CD8-positive, alpha-beta memory T cell (primary cell): ENCODE results near the gene WNT9B. TPM values are rescaled to one million over a fixed set of nuclear protein-coding genes. Genes with fewer than 3 reads are reported as not detected.

Source experiments
- CTCF ChIA-PET: fragments of 350-600 bp; sonication (Branson Sonifier 250); formaldehyde crosslinking; loops from one replicate; lab custom pipeline; 2021; ENCODE audit warnings: antibody characterized with exemption; lab: Charles Lee
- POLR2A ChIA-PET: fragments of 350-600 bp; sonication (Branson Sonifier 250); formaldehyde crosslinking; loops from one replicate; lab custom pipeline; 2021; ENCODE audit warnings: antibody characterized with exemption; lab: Charles Lee
- DNase-seq, 5 donors: peaks; one replicate each; pipeline versions ENCODE4 v3.0.0 to v3.0.0-alpha.2; 2020 to 2022; ENCODE audit warnings: mixed read lengths in 1 of 5
- H3K27ac ChIP-seq: one replicate; pipeline ENCODE4 v1.7.0; 2013; ENCODE audit warnings: low read depth, mild to moderate bottlenecking, low read length, moderate library complexity
- H3K27me3 ChIP-seq: 2 replicates; pipeline ENCODE4 v1.7.0; 2013; ENCODE audit warnings: low read length, mild to moderate bottlenecking; ENCODE audit not compliant: insufficient read depth, poor library complexity, severe bottlenecking
- H3K36me3 ChIP-seq: 2 replicates; pipeline ENCODE4 v1.7.0; 2013; ENCODE audit warnings: mild to moderate bottlenecking, low read length, moderate library complexity; ENCODE audit not compliant: insufficient read depth
- H3K4me1 ChIP-seq: 2 replicates; pipeline ENCODE4 v1.7.0; 2013; ENCODE audit warnings: mild to moderate bottlenecking, low read length, moderate library complexity; ENCODE audit not compliant: insufficient read depth
- H3K4me3 ChIP-seq: 2 replicates; pipeline ENCODE4 v1.7.0; 2013; ENCODE audit warnings: mild to moderate bottlenecking, low read length
- H3K9me3 ChIP-seq: 2 replicates; pipeline ENCODE4 v1.7.0; 2013; ENCODE audit warnings: mild to moderate bottlenecking, low read length
- H3K27ac Mint-ChIP-seq, 8 donors: one replicate each; pipeline ENCODE4 v1.8.0; 2020 to 2021; ENCODE audit warnings: mixed read lengths in 8 of 8, mild to moderate bottlenecking in 6 of 8, inconsistent platforms in 3 of 8, moderate library complexity in 3 of 8
- H3K27me3 Mint-ChIP-seq, 2 donors: one replicate each; pipeline ENCODE4 v1.8.0; 2020 to 2021; ENCODE audit warnings: mixed read lengths in 2 of 2, mild to moderate bottlenecking in 1 of 2, moderate library complexity in 1 of 2
- H3K36me3 Mint-ChIP-seq, 3 donors: one replicate each; pipeline ENCODE4 v1.8.0; 2020 to 2021; ENCODE audit warnings: mixed read lengths in 3 of 3, inconsistent platforms in 1 of 3, mild to moderate bottlenecking in 1 of 3
- H3K4me1 Mint-ChIP-seq, 3 donors: one replicate each; pipeline ENCODE4 v1.8.0; 2020 to 2021; ENCODE audit warnings: mixed read lengths in 3 of 3, inconsistent platforms in 1 of 3, mild to moderate bottlenecking in 1 of 3
- H3K4me3 Mint-ChIP-seq, 7 donors: one replicate each; pipeline ENCODE4 v1.8.0; 2020 to 2021; ENCODE audit warnings: mixed read lengths in 7 of 7, mild to moderate bottlenecking in 6 of 7, moderate library complexity in 4 of 7, inconsistent platforms in 2 of 7
- H3K9me3 Mint-ChIP-seq, 5 donors: one replicate each; pipeline ENCODE4 v1.8.0; 2020 to 2022; ENCODE audit warnings: mixed read lengths in 5 of 5, mild to moderate bottlenecking in 3 of 5, moderate library complexity in 2 of 5, inconsistent platforms in 1 of 5
- polyA plus RNA-seq: library from polyadenylated mRNA; unstranded; fragments of 300-500 nt; fragmentation: Illumina TruSeq; gene quantifications from one replicate; pipeline ENCODE4 v1.2.3, GENCODE V29; 2021
- total RNA-seq, 2 experiments: library from RNA; stranded (reverse); gene quantifications; one replicate each; pipeline ENCODE4 v1.2.3, GENCODE V29; 2021

WNT9B gene
- total and polyA plus RNA-seq, 3 experiments from 2014 or later: not detected

DNA sequence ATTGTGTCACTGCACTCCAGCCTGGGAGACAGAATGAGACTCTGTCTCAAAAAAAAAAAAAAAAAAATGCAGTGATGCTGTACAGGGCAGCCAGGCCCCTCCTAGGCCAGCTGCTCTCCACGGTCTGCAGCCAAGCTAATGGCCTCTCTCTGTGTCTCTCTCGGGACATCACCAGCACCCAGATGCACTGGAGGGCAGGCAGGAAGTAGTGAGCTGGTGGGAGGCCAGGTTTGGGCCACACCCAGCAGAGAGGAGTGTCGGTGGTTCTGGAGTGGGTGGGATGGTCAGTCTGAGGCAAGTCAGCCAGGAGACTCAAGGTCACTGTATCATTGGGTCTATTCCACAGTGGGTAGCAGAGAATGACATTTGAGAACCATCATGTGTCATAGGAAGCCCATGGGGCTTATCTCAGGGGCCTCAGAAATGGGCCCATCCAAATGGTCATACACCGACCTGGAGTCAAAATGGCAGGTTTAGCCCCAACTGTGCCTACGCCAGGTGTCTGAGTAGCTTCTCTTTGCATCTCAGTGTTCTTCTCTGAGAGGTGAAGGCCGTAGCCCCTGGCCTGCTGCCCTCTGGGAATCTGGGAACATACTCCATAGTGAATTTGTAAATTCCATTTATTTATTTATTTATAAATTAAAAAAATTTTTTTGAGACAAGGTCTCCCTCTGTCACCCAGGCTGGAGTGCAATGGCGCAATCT lies 22.7 kb downstream of the WNT9B start:
- no peak overlapping the region for H3K4me3 ChIP-seq
- H3K36me3 ChIP-seq: no peaks in the 10 kb centered on the region
- CTCF ChIA-PET: no interaction called here
- Mint-ChIP-seq H3K4me3 (no peak overlapping the region), H3K36me3 (no peaks in the 10 kb centered on the region), H3K4me1 (peaks cover 0 to 4% (median 0%) of the 10 kb centered on the region in 3 donors), H3K9me3 (no peaks in the 10 kb centered on the region), H3K27ac (no peak overlapping the region), H3K27me3 (peaks cover 0 to 3% of the 10 kb centered on the region in 2 donors)
- no peaks in the 10 kb centered on the region for H3K4me1 ChIP-seq
- no peaks in the 10 kb centered on the region for H3K27me3 ChIP-seq
- POLR2A ChIA-PET: no interaction called here
- no peak overlapping the region for H3K27ac ChIP-seq
- no peak for DNase-seq
- no peaks in the 10 kb centered on the region for H3K9me3 ChIP-seq

DNA sequence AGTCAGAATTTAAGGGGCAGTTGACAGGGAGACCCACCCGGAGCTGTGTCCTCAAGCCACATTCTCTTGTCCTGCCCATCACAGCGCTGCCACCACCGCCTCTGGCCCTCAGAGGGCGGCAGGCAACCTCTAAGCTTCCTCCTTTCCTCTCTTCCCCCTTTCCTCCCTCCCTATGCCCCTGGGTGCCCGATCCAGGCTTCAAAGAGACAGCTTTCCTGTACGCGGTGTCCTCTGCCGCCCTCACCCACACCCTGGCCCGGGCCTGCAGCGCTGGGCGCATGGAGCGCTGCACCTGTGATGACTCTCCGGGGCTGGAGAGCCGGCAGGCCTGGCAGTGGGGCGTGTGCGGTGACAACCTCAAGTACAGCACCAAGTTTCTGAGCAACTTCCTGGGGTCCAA lies 23.5 kb downstream of the WNT9B start:
- Mint-ChIP-seq H3K27ac (no peak overlapping the region), H3K4me1 (peaks cover 0 to 4% (median 0%) of the 10 kb centered on the region in 3 donors), H3K9me3 (no peaks in the 10 kb centered on the region), H3K4me3 (no peak overlapping the region), H3K36me3 (no peaks in the 10 kb centered on the region), H3K27me3 (peaks cover 0 to 3% of the 10 kb centered on the region in 2 donors)
- Histone ChIP-seq H3K27me3 (no peaks in the 10 kb centered on the region), H3K9me3 (no peaks in the 10 kb centered on the region), H3K36me3 (no peaks in the 10 kb centered on the region), H3K4me1 (no peaks in the 10 kb centered on the region), H3K27ac (no peak overlapping the region), H3K4me3 (no peak overlapping the region)
- DNase-seq: no peak
- ChIA-PET POLR2A (no interaction called here), CTCF (no interaction called here)

DNA sequence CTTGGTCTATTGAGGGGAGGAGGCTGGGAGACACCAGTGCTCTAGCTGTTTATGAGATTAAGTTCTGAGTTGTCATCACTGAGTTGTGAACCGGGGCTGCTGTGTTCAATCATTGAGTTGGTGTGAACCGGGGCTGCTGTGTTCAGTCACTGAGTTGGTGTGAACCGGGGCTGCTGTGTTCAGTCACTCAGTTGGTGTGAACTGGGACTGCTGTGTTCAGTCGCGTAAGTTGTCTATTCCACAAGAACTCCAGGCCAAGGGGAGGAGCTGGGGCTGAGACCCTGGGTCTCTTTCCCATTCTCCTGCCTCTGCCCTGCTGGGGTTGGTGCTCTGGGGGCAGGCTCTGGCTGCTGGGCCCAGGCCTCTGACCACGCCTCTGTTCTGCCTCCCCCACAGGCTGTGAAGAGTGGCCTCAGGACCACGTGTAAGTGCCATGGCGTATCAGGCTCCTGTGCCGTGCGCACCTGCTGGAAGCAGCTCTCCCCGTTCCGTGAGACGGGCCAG lies 24.5 kb downstream of the WNT9B start:
- no peaks in the 10 kb centered on the region for H3K9me3 ChIP-seq
- no peak overlapping the region for H3K27ac ChIP-seq
- Mint-ChIP-seq H3K4me1 (peaks cover 0 to 4% (median 0%) of the 10 kb centered on the region in 3 donors), H3K9me3 (no peaks in the 10 kb centered on the region), H3K27me3 (peaks cover 0 to 2% of the 10 kb centered on the region in 2 donors), H3K4me3 (no peak overlapping the region), H3K36me3 (no peaks in the 10 kb centered on the region), H3K27ac (no peak overlapping the region)
- no peaks in the 10 kb centered on the region for H3K36me3 ChIP-seq
- H3K27me3 ChIP-seq: no peaks in the 10 kb centered on the region
- ChIA-PET POLR2A (no interaction called here), CTCF (interaction anchor here (1.4 to 1.5 kb wide), 2 partner anchors 9 to 37 kb away, joined by 3 read pairs; no protein-coding TSS in a partner anchor)
- DNase-seq: no peak
- no peaks in the 10 kb centered on the region for H3K4me1 ChIP-seq
- no peak overlapping the region for H3K4me3 ChIP-seq

GRCh38 chr17:46876353-46876887 lies 25.0 kb downstream of the WNT9B start:
- CTCF ChIA-PET: interaction anchor here (1.4 to 1.5 kb wide), 2 partner anchors 10 to 38 kb away, joined by 3 read pairs; no protein-coding TSS in a partner anchor
- Mint-ChIP-seq H3K27ac (no peak overlapping the region), H3K36me3 (no peaks in the 10 kb centered on the region), H3K27me3 (peaks cover 0 to 1% of the 10 kb centered on the region in 2 donors), H3K9me3 (no peaks in the 10 kb centered on the region), H3K4me1 (peaks cover 0 to 4% (median 0%) of the 10 kb centered on the region in 3 donors), H3K4me3 (no peak overlapping the region)
- H3K4me3 ChIP-seq: no peak overlapping the region
- H3K4me1 ChIP-seq: no peaks in the 10 kb centered on the region
- POLR2A ChIA-PET: no interaction called here
- no peaks in the 10 kb centered on the region for H3K27me3 ChIP-seq
- no peak for DNase-seq
- H3K27ac ChIP-seq: no peak overlapping the region
- no peaks in the 10 kb centered on the region for H3K36me3 ChIP-seq
- no peaks in the 10 kb centered on the region for H3K9me3 ChIP-seq

DNA sequence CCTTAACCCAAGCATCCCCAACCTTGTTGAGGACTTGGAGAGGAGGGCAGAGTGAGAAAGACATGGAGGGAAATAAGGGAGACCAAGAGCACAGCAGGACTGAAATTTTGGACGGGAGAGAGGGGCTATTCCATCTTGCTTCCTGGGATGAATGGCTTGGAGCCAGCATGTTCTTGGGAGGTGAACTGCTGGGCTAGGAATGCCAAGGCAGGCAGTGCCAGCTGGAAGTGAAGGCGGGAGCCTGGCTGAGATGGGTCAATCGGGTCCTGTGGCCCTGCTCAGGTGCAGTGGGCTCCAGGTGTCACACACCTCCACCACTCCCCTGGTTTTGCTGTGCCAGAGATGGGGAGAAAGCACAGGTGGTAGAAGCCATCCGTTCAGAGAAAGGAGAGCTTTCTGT lies 25.5 kb downstream of the WNT9B start:
- ChIA-PET POLR2A (no interaction called here), CTCF (interaction anchor here (1.4 to 1.5 kb wide), 2 partner anchors 10 to 38 kb away, joined by 3 read pairs; no protein-coding TSS in a partner anchor)
- H3K4me1 ChIP-seq: no peaks in the 10 kb centered on the region
- H3K9me3 Mint-ChIP-seq: no peaks in the 10 kb centered on the region
- no peak overlapping the region for H3K4me3 Mint-ChIP-seq
- no peaks in the 10 kb centered on the region for H3K36me3 Mint-ChIP-seq
- H3K27ac Mint-ChIP-seq: peak overlapping the region in 1 of 8 donors; percentile 75
- H3K27me3 ChIP-seq: no peaks in the 10 kb centered on the region
- peaks cover 0 to 1% of the 10 kb centered on the region in 2 donors for H3K27me3 Mint-ChIP-seq
- H3K36me3 ChIP-seq: no peaks in the 10 kb centered on the region
- H3K9me3 ChIP-seq: no peaks in the 10 kb centered on the region
- H3K27ac ChIP-seq: no peak overlapping the region
- DNase-seq: no peak
- peaks cover 0 to 4% (median 0%) of the 10 kb centered on the region in 3 donors for H3K4me1 Mint-ChIP-seq
- H3K4me3 ChIP-seq: no peak overlapping the region

DNA sequence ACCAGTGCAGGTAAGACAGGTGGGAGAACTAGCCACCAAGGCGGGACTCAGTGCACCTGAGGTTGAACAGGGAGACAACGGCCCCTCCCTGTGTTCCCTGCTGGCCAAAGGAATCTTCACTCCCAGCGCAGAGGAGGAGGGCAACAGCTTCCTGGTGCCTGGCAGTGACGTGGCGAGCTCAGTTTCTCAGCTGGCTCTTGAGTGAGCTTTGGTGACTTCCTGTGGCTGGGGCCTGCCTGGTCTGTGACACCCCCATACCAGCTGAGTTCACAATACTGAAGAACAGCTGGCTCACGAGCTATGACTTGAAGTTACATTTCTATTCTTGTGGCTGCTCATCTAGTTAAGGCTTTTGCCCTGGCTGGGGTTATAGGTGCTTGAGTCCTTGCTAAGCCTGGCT lies 26.1 kb downstream of the WNT9B start:
- Mint-ChIP-seq H3K4me3 (no peak overlapping the region), H3K36me3 (no peaks in the 10 kb centered on the region), H3K27me3 (peaks cover 0 to 1% of the 10 kb centered on the region in 2 donors), H3K9me3 (no peaks in the 10 kb centered on the region), H3K4me1 (peaks cover 0 to 4% (median 0%) of the 10 kb centered on the region in 3 donors), H3K27ac (no peak overlapping the region)
- Histone ChIP-seq H3K27me3 (no peaks in the 10 kb centered on the region), H3K36me3 (no peaks in the 10 kb centered on the region), H3K4me1 (no peaks in the 10 kb centered on the region), H3K27ac (no peak overlapping the region), H3K4me3 (no peak overlapping the region), H3K9me3 (no peaks in the 10 kb centered on the region)
- ChIA-PET CTCF (interaction anchor here (1.5 kb wide), 1 partner anchor 39 kb away, joined by 3 read pairs; no protein-coding TSS in a partner anchor), POLR2A (no interaction called here)
- DNase-seq: no peak

GRCh38 chr17:46878055-46878454 lies 26.7 kb downstream of the WNT9B start:
- CTCF ChIA-PET: no interaction called here
- Mint-ChIP-seq H3K4me3 (no peak overlapping the region), H3K4me1 (peaks cover 0 to 4% (median 0%) of the 10 kb centered on the region in 3 donors), H3K27ac (no peak overlapping the region), H3K27me3 (peaks cover 0 to 1% of the 10 kb centered on the region in 2 donors), H3K9me3 (no peaks in the 10 kb centered on the region), H3K36me3 (no peaks in the 10 kb centered on the region)
- no peaks in the 10 kb centered on the region for H3K9me3 ChIP-seq
- H3K4me1 ChIP-seq: no peaks in the 10 kb centered on the region
- no peaks in the 10 kb centered on the region for H3K27me3 ChIP-seq
- POLR2A ChIA-PET: no interaction called here
- no peak overlapping the region for H3K4me3 ChIP-seq
- no peak overlapping the region for H3K27ac ChIP-seq
- H3K36me3 ChIP-seq: no peaks in the 10 kb centered on the region
- DNase-seq: no peak

GRCh38 chr17:46879101-46879500 lies 27.7 kb downstream of the WNT9B start:
- Histone ChIP-seq H3K27me3 (no peaks in the 10 kb centered on the region), H3K4me1 (no peaks in the 10 kb centered on the region), H3K9me3 (no peaks in the 10 kb centered on the region), H3K4me3 (no peak overlapping the region), H3K27ac (no peak overlapping the region), H3K36me3 (no peaks in the 10 kb centered on the region)
- H3K36me3 Mint-ChIP-seq: no peaks in the 10 kb centered on the region
- POLR2A ChIA-PET: no interaction called here
- peaks cover 0 to 4% (median 0%) of the 10 kb centered on the region in 3 donors for H3K4me1 Mint-ChIP-seq
- no peak overlapping the region for H3K4me3 Mint-ChIP-seq
- no peaks in the 10 kb centered on the region for H3K9me3 Mint-ChIP-seq
- CTCF ChIA-PET: no interaction called here
- H3K27ac Mint-ChIP-seq: no peak overlapping the region
- peaks cover 0 to 1% of the 10 kb centered on the region in 2 donors for H3K27me3 Mint-ChIP-seq
- no peak for DNase-seq
